ENCODE data around the gene PRR23A.
"Not testable (repeated sequence)": the region's sequence is repeated elsewhere in the genome, so short reads cannot be mapped to it uniquely, and the experiment has no call there.

Gene PRR23A

GRCh38 chr3:139006051-139006716, at the start of gene PRR23A:
Gene PRR23A, minus strand, starts transcription at chr3:139006268. Its CDS starts 0 bp downstream, at chr3:139006268.
- no peak for DNase-seq (ENCODE audit: low spot score)

- DNase-seq (ENCODE audit: low spot score): no peak
These were observed 46.9 kb upstream of the PRR23A start for GRCh38 chr3:139052802-139053600.

- no peak for DNase-seq (ENCODE audit: low spot score)
These were observed 38.5 kb upstream of the PRR23A start, which contains the start of gene PRR23C for GRCh38 chr3:139044366-139045210. Gene PRR23C, minus strand, starts transcription at chr3:139044892. Its CDS starts 272 bp downstream, at chr3:139044620.

GRCh38 chr3:139043554-139044365, 37.7 kb upstream of the PRR23A start:
- no peak for DNase-seq (ENCODE audit: low spot score)

DNA sequence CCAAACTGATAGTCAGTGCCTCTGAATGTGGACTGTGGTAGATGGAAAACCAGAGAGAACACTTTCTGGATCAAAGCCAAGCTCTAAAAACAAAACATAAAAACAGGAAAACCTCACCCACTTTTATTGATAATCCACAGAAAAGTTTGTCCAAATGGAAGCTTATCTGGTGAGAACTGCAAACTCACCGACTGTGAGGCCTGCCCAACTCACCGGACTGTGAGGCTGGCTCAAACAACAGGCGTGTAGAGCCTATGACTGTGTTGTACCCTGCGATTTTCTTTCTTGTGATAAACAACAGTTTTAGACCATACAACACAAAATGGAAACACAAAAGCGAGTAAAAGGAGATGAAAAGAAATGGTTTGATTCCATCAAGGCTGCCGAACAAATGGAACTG, 31.4 kb upstream of the PRR23A start:
- no peak for DNase-seq (ENCODE audit: low spot score)

- no peak for DNase-seq (ENCODE audit: low spot score)
These were observed 26.4 kb upstream of the PRR23A start for GRCh38 chr3:139032326-139033002.

- not testable (repeated sequence) for DNase-seq (ENCODE audit: low spot score)
These were observed 24.5 kb upstream of the PRR23A start for GRCh38 chr3:139030576-139030975.

DNA sequence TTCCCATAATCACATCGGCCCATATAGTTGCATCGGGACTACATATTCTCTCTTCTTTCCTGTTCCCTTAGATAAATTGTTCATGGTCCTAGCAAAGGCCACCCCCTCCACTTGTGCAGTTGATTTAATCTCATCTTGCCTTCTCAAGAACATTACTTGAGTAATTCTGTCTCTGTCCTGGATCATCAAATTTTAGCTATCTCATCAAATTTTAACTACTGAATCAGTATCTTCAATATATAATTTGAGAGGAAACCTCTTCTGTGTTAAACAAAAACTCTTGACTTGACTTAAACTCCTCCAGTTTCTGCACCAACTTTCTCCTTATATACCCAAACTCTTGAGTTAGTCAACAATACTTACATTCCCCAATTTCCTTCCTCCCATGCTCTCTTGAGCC, 18.9 kb upstream of the PRR23A start:
- no peak for DNase-seq (ENCODE audit: low spot score)

DNA sequence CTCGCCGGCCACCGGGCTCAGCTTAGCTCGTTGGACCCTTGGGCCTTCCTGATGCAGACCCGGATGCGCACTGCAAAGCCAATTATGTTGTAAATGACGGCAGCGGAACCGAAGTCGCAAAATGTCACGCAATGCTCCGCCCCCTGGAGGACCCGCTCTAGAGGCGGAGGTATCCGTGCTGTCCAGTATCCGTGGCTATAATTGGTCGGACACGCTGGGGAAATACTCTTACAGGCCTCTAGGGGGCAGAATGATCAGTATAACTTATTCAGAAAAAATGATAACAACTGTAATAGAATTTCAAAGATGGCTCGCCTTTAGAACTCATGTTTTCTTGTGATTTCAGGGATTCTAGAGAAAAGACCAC, 14.8 kb upstream of the PRR23A start, which contains the start of gene PRR23B:
PRR23B (minus strand) TSS at position 59 of the 367 bp plus-strand sequence. CDS start 265 bp downstream, outside the sequence.
- no peak for DNase-seq (ENCODE audit: low spot score)

- no peak for DNase-seq (ENCODE audit: low spot score)
These were observed 14.2 kb upstream of the PRR23A start for GRCh38 chr3:139020036-139020867.

- DNase-seq (ENCODE audit: low spot score): peak; percentile 7
These were observed 10.5 kb upstream of the PRR23A start for GRCh38 chr3:139016430-139017048.

- no peak for DNase-seq (ENCODE audit: low spot score)
These were observed 593 bp downstream of the PRR23A start for GRCh38 chr3:139005356-139005993.

DNA sequence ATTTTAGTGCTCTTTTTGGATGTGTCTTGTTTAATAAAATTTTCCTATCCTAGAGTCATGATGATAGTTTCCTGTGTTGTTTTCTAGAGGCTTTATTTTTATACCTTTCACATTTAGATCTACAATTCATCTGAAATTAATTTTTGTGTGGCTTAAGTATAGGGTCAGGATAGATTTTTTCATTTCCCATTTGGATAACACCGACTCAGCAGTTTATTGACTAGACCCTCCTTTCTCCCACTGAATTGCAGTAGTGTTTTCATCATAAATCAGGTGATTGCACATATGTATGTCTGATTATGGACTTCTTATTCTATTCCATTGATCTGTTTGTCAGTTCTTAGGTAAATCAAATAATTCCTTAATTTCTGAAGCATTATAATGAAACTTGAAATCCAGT, 10.4 kb downstream of the PRR23A start:
- no peak for DNase-seq (ENCODE audit: low spot score)

- DNase-seq (ENCODE audit: low spot score): no peak
These were observed 18.9 kb downstream of the PRR23A start for GRCh38 chr3:138987181-138987580.

DNA sequence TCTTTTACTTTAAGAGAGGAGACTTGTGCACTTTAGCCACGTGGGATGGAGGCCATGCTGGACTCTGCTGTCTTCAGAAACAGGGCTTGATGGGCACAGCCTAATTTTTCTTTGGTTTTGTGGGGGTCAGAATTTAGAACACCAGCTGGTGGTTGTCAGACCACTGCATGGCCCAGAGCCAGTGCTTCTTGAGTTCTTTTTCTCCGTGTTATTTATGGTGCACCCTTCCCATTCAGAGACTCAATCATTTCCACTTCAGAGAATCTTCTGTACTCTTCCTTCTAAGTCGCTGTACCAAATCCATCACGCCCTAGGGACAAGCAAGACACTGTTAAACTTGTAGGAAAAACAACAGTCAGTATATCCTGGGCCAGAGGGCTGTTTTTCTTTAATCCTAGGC, 20.1 kb downstream of the PRR23A start:
- DNase-seq (ENCODE audit: low spot score): no peak

GRCh38 chr3:138984816-138985215, 21.3 kb downstream of the PRR23A start:
- DNase-seq (ENCODE audit: low spot score): no peak

- no peak for DNase-seq (ENCODE audit: low spot score)
These were observed 30.0 kb downstream of the PRR23A start for GRCh38 chr3:138976047-138976446.

DNA sequence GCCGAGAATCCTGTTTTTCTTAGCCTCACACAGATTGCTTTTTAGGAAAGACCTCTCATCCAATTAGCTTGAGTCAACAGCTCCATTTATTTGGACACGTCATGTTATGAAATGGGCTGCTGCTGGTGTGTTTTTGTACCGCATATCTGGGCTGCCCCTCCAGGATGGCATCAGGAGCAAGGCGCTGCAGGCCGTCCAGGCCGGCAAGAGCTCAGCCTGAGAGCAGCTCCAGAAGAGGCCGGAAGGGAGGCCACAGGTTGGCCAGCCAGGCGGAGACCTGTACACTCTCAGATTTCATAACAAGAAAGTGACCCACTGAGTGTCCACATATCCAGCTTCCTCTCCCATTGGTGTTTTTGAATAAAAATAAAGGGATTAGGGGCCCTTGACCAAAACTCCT, 30.7 kb downstream of the PRR23A start:
- no peak for DNase-seq (ENCODE audit: low spot score)

- DNase-seq (ENCODE audit: low spot score): peak; percentile 59
These were observed 31.6 kb downstream of the PRR23A start for GRCh38 chr3:138974462-138974861.
